Esophagus squamous epithelium (tissue), 5 donors: Measurements from ENCODE around the gene NDRG2. TPM values are rescaled to one million over a fixed set of nuclear protein-coding genes. Genes with fewer than 3 reads are reported as not detected.

ENCODE experiments used
- DNase-seq: peaks from one replicate; lab custom pipeline; 2025; lab: John Stamatoyannopoulos, UW
- H3K27ac ChIP-seq, 4 donors: fragments of 200-600 bp; sonication (generic); one replicate each; pipeline ENCODE4 v1.5.1; 2016 to 2019; ENCODE audit warnings: mild to moderate bottlenecking in 1 of 4
- H3K27me3 ChIP-seq, 4 donors: fragments of 200-600 bp; sonication (generic); 1 replicate in 3 of 4; 2 replicates in 1 of 4; pipeline versions ENCODE4 v1.5.1 to v1.6.0; 2017 to 2021; ENCODE audit warnings: antibody characterized with exemption in 1 of 4
- H3K36me3 ChIP-seq, 3 donors: fragments of 200-600 bp; sonication (generic); one replicate each; pipeline ENCODE4 v1.5.1; 2016 to 2019
- H3K4me1 ChIP-seq, 3 donors: fragments of 200-600 bp; sonication (generic); one replicate each; pipeline ENCODE4 v1.5.1; 2017 to 2019
- H3K4me3 ChIP-seq, 4 donors: fragments of 200-600 bp; sonication (generic); 1 replicate in 3 of 4; 2 replicates in 1 of 4; pipeline ENCODE4 v1.5.1; 2016 to 2019; ENCODE audit warnings: mild to moderate bottlenecking in 2 of 4, moderate library complexity in 1 of 4
- H3K9me3 ChIP-seq, 3 donors: fragments of 200-600 bp; sonication (generic); one replicate each; pipeline ENCODE4 v1.5.1; 2016 to 2019
- CTCF ChIP-seq, 6 experiments: fragments of 450-650 bp in 4 of 6; fragments of 200-600 bp in 2 of 6; sonication (generic) in 2 of 6; IDR thresholded peaks; one replicate each; pipeline ENCODE4 v1.5.1; 2016 to 2019; ENCODE audit warnings: antibody characterized with exemption in 6 of 6, mild to moderate bottlenecking in 4 of 6, moderate library complexity in 4 of 6
- POLR2A ChIP-seq, 4 donors: fragments of 450-650 bp; IDR thresholded peaks; one replicate each; pipeline ENCODE4 v1.6.1; 2017; ENCODE audit warnings: antibody characterized with exemption in 4 of 4, mild to moderate bottlenecking in 4 of 4, moderate library complexity in 3 of 4
- WGBS, 2 donors: methylation state at CpG; one replicate each; pipeline ENCODE4 v1.1.5; 2018; 5-methylcytosine and 5-hydroxymethylcytosine counted together
- intact Hi-C: fragments of 100-400 bp; cut with DNase I; formaldehyde crosslinking; loops from one replicate; pipeline ENCODE4 v1.15.0; 2022
- total RNA-seq, 4 donors: library from RNA; depleted of rRNA; stranded (reverse); fragments of >200 nt; gene quantifications; one replicate each; pipeline ENCODE4 v1.1.0, GENCODE V29; 2016
- donor health status: DM: yes; HTN: yes; CAD: no.

The NDRG2 gene
- total RNA-seq, 4 donors from 2014 or later = 96.3 to 209 (median 142) TPM

GRCh38 chr14:21018781-21019180, 6.1 kb downstream of the NDRG2 start:
- DNase-seq = no peak
- Histone ChIP-seq H3K9me3 (no peaks in the 10 kb centered on the region), H3K4me3 (no peak overlapping the region), H3K27me3 (no peaks in the 10 kb centered on the region), H3K36me3 (peaks cover 16 to 60% (median 23%) of the 10 kb centered on the region in 3 donors), H3K4me1 (peaks cover 9 to 56% (median 13%) of the 10 kb centered on the region in 3 donors), H3K27ac (no peak overlapping the region)
- TF ChIP-seq CTCF (IDR thresholded peaks at IDR 0.05) (no peak), POLR2A (IDR thresholded peaks at IDR 0.05) (no peak)
- intact Hi-C loops = loop anchor here (10.0 kb wide), 1 partner anchor 76 kb away; the partner anchor contains the start of gene ZNF219
- 92 to 100% methylated on average over 3 of the region's 3 CpGs for WGBS, 2 donors

- H3K27me3 ChIP-seq = no peaks in the 10 kb centered on the region
- TF ChIP-seq CTCF (IDR thresholded peaks at IDR 0.05) (no peak), POLR2A (IDR thresholded peaks at IDR 0.05) (no peak)
- peaks cover 16 to 60% (median 23%) of the 10 kb centered on the region in 3 donors for H3K36me3 ChIP-seq
- no peak for DNase-seq
- H3K9me3 ChIP-seq = no peaks in the 10 kb centered on the region
- no peak overlapping the region for H3K4me3 ChIP-seq
- intact Hi-C loops = loop anchor here (10.0 kb wide), 1 partner anchor 77 kb away; the partner anchor contains the start of gene ZNF219
- peaks cover 4 to 51% (median 8%) of the 10 kb centered on the region in 3 donors for H3K4me1 ChIP-seq
- WGBS, 2 donors = 62 to 78% methylated on average over 6 to 7 of the region's 7 CpGs
- H3K27ac ChIP-seq = no peak overlapping the region
Observed at GRCh38 chr14:21018286-21018685, 6.6 kb downstream of the NDRG2 start.

GRCh38 chr14:21017528-21018245, 7.2 kb downstream of the NDRG2 start:
- Histone ChIP-seq H3K9me3 (no peaks in the 10 kb centered on the region), H3K27me3 (no peaks in the 10 kb centered on the region), H3K36me3 (peaks cover 16 to 60% (median 23%) of the 10 kb centered on the region in 3 donors), H3K27ac (no peak overlapping the region), H3K4me1 (peaks cover 0 to 45% (median 2%) of the 10 kb centered on the region in 3 donors), H3K4me3 (no peak overlapping the region)
- WGBS, 2 donors = 64 to 70% methylated on average over 18 to 24 of the region's 28 CpGs
- TF ChIP-seq CTCF (IDR thresholded peaks at IDR 0.05) (no peak), POLR2A (IDR thresholded peaks at IDR 0.05) (no peak)
- no peak for DNase-seq
- intact Hi-C loops = loop anchor here (10.0 kb wide), 1 partner anchor 77 kb away; the partner anchor contains the start of gene ZNF219

GRCh38 chr14:21016413-21017190, 8.3 kb downstream of the NDRG2 start:
- no peak overlapping the region for H3K27ac ChIP-seq
- no peaks in the 10 kb centered on the region for H3K9me3 ChIP-seq
- H3K36me3 ChIP-seq = peaks cover 16 to 52% (median 23%) of the 10 kb centered on the region in 3 donors
- intact Hi-C loops = loop anchor here (10.0 kb wide), 1 partner anchor 78 kb away; the partner anchor contains the start of gene ZNF219
- no peak overlapping the region for H3K4me3 ChIP-seq
- H3K27me3 ChIP-seq = no peaks in the 10 kb centered on the region
- peaks cover 0 to 41% (median 0%) of the 10 kb centered on the region in 3 donors for H3K4me1 ChIP-seq
- WGBS, 2 donors = 68 to 69% methylated on average over 8 to 9 of the region's 9 CpGs
- no peak for DNase-seq
- TF ChIP-seq POLR2A (IDR thresholded peaks at IDR 0.05) = no peak
- TF ChIP-seq CTCF (IDR thresholded peaks at IDR 0.05) = no peak
